Vagina (tissue), 2 donors: Measurements from ENCODE around the gene SZT2.

Experiments
- POLR2A ChIP-seq, 2 donors: fragments of 450-650 bp; IDR thresholded peaks; one replicate each; pipeline ENCODE4 v1.6.1; 2017; ENCODE audit warnings: antibody characterized with exemption in 2 of 2, mild to moderate bottlenecking in 2 of 2, moderate library complexity in 2 of 2
- POLR2AphosphoS5 ChIP-seq, 2 donors: sonication (generic); formaldehyde crosslinking; IDR thresholded peaks; one replicate each; pipeline ENCODE4 v1.9.0; 2017; ENCODE audit warnings: antibody characterized with exemption in 2 of 2, mild to moderate bottlenecking in 2 of 2, low read depth in 1 of 2; ENCODE audit not compliant: insufficient read depth in 1 of 2

- TF ChIP-seq POLR2AphosphoS5 (IDR thresholded peaks at IDR 0.05; ENCODE audit: insufficient read depth in 1 of 2, low read depth in 1 of 2) (no peak), POLR2A (IDR thresholded peaks at IDR 0.05) (no peak)
Measured at GRCh38 chr1:43469932-43470331, 80.2 kb downstream of the SZT2 start.
